ENCODE data around the gene PTH1R.

The PTH1R gene

GRCh38 chr3:46934072-46934471 lies 56.6 kb downstream of the PTH1R start:
- DNase-seq, result no peak

DNA sequence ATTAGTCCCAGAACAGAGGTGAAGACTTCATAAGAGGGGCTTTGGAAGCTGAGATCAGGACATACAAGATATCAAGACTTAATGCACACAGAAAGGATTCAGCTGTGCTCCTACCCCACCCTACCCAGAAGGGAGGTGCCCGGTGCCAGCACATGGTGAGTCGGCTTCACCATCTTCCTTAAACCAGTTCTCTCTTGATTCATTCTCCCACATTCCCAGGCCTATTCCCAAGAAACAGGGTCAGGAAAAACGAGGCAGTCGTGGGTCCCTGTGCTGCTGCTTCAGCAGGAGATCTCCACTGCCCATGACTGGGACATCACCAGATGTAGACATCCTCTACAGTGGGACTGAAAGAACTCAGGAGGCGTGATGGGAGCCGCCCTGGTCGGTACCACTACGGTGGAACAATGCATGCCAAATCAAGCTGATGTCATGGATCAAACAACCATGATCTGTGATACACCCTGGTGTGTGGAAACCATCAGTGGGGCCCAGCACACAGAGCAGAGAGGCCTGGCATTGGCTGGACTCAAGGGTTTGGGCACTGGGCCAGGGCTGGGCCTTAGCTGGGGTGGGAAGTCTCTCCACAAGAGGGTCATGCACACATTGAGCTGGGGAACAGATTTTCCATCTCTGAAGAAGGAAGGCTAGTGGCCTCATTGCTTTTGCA lies 57.1 kb downstream of the PTH1R start:
- no peak for DNase-seq

- DNase-seq, result no peak
Observed at GRCh38 chr3:46935168-46935858, 57.8 kb downstream of the PTH1R start.

DNA sequence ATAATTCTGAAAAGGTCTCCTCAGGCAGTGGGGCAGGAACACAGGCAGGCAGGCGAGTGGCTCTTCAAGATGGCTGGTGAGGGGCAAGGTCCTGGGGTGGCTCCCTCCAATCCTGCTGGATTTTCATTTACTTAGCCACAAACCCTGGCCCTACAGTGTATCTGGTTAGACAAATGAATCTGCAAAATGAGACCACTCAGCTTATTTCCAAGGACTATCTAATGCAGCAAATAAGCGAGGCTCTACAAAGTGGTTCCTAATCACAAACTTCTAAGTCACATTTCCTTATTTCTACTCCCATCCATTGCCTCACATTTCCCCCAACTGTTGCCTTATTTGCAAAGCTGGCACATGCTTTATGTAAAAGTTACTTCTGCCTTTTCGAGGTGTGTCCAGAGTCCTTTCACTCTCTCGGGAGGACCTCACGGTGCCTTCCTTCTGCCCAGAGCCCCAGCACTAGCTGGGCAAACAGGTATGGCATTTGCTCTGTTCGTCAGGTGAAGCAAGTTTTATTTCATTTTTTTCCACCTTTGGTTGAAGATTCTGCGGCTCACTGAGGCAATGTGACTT lies 58.6 kb downstream of the PTH1R start:
- no peak for DNase-seq

DNA sequence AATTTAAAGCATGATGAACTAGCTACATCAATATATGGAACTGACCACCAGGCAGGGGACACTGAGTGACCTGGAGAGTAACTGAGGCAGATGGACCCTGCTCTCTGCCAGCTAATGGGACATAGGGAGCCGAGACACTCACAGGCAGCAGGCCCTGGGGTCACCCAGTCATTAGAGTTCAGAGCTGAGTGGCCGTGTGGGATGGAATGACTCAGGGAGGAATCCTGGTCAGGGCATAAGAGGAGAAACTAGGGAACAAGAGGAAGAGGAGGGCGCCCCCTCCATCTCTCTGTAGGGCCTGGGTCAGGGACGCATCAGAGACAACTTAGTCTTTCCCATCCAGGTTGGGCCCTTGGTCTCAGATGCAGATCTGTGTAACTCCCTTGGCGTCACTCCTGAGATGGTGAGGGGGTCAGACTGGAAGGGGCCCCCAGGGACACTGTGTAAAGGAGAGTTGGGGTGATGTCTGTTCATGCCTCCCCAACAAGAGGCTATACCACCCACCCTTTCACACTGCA lies 59.3 kb downstream of the PTH1R start:
- DNase-seq, result no peak

- DNase-seq, result no peak
Observed at GRCh38 chr3:46938118-46938517, 60.6 kb downstream of the PTH1R start.

- DNase-seq, result no peak
Observed at GRCh38 chr3:46939578-46940445, 62.3 kb downstream of the PTH1R start.

DNA sequence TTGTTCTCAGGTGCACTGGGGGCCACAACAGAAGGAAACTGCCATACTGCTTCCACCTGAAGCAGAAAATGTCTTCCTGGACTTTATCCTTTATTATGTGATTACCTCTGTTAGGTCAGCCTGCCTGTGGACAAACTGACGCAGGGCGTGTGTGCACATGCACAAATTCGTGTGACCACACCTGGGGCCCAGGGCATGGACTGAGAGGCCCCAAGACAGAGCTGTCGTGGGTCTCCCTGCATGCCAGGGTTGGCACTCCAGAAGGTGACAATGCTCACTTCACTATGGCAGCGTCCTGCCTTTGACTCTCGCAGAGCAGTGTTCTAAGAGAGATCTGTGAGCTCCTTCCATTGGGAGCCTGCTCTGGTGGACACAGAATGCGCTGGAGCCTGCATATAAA lies 64.6 kb downstream of the PTH1R start:
- no peak for DNase-seq

DNA sequence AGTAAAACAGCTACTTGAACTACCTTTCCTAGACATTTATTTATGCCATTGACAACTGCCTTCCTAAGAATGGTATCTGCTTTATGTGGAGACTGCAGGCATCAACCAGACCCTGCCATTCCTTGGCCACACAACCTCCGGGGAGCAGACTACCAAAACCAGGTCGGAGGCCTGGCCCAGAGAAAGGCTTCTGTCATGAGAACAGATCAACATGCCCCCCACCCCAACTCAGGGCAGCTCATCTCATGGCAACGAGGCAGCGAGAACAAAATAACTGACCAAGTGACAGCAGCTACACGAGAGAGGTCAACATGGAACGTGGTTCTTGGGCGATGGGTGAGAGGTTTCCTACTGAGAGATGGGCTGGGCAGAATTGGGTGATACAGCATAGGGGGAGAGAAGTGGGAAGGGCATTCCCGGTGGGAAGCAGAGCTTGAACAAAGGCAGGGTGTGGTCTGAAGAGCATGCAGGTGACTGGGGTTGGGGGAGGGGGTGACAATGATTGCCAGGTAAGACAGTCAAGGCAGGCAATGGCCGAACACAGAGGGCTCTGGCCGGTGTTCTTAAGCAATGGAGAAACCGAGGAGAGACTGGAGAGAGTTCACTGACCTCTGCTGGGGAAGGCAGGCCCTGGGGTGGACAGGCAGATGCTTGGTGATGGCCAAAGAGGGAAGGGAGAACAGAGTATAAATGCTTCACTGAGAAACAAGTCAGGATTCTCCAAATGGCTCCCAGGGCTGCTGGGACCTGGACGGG lies 65.1 kb downstream of the PTH1R start:
- DNase-seq, result no peak

DNA sequence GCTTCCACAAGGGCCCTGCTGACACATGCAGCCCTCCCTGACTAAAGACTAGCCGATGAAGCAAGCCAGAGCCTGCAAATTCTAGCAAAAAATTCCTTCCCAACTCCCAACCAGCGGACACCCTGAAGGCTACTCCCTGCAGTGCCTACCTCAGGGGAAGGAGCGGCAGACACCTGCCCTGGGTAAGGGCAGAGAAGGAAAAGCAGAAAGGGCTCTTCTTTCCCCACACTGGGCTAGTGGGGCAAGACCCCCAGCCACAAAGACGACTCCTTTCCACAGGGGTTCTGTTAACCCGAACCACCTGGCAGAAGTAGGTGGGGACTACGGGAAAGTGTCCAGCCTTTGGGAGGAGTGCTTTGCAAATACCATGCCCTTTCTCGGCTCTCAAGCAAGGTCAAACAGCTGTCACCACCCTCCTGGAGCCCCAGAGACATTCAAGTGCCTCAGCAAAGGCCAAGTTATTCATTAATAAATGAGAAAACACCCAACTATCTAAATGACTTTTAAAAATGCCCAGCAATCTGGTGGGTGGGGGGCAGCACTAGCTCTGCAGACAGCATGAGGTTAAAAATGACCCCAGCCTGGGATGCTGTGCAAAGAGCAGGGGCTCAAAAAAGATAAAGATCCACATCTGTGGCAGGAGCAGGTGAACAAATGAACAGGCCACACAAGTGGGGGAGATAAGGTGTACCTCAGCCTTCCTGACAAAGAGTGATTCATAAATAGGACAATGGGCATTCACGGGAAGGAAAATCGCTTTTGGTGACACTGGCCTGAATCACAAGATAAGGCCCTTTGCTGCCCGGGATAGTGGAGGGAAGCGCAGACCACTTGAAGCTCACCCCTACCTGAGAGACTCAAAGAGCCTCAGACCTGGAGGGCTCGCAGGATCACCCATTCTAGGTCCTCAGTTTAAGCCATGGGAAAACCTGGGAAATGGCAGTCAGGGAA lies 66.0 kb downstream of the PTH1R start:
- DNase-seq, result no peak

DNA sequence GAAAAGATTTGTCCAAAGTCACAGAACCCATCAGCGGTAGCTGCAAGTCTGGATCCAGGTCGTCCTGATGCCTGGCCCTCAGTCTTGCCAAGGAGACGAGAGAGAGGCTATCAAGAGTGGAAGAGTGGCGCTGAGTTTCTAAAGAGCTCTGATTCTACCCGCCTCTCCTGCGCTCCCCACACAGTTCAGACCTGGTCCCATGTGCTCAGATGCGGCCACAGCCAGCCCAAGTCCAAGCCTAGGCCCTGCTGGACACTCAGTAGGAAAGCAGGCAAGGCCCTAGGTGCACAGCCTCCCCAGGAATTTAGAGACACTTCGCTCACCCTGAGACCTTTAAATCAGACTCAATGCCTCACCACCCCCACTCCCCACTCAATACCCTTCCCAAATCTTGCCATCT lies 66.7 kb downstream of the PTH1R start:
- DNase-seq, result no peak

GRCh38 chr3:46946416-46946815 lies 68.9 kb downstream of the PTH1R start:
- DNase-seq, result no peak

DNA sequence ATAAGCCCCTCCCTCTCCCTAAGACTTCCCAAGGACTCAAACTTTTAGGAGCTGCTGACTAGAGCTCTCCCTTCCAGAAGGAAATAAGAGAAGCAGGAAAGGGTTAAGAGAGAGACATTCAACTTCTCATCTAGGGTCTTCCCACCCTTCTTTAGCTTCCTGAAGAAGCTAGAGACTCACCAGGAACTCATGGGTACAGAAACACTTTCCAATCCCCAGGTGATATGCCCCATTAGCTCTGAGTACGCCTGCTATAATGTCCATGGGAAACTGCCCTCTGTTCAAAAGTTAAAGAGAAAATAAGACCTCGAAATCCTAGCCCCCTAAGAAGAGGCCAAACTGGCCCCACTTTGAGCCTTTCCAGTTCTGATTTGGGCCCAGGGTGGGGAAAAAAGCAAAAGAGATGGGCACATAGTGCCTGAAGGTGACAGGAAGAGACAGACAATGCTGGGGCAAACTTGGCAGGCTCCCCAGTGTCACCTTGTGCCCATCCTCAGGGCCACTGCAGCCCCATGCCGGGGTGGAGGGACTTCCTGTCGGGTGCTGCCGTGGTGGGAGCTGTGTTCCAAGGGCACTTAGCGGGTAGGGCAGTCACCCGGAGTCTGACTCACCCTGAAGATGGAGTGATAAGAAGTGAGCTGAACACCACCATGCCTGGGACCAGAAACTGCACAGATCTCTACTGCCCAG lies 69.5 kb downstream of the PTH1R start:
- peak; percentile 61 for DNase-seq

- no peak for DNase-seq
Observed at GRCh38 chr3:46947546-46947901, 70.0 kb downstream of the PTH1R start.

DNA sequence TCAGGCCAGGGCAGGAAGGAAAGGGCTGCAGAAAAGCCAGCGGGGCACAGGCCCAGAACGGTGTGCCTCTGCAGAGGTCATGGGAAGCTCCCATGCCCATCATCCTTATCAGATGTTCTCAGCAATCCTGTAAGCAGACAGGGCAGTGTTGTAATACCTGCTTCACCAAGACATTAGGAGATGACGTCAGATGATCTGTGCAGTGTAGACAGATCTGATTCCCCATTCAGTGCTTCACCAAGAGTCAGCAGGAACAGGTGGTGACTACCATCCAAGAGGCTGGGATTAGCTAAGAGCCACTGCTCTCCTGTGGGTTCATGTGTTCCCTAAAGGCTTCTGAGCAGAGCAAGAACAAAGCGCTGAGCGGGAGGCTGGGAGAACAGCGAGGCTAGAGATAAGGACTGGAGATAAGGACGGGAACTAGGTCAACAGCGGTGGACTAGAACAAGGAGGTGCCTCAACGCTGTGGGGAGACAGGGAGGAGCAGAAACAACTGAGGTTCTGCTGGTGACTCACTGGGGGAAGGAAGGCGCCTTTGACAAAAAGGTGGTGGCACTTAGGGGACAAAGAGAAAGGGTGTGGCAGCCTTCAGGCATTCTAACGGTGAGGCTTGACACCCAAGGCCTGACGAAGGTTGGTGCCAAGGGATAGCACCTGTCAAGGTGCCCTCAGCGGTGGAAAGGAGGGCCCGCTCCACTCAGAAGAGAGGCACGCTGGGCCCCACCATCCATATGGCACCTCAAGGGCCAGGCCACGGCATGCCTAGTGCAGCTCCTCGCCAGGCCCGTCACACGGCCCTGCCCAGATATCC lies 70.7 kb downstream of the PTH1R start:
- DNase-seq, result peak; percentile 69

- DNase-seq, result peak; percentile 13
Observed at GRCh38 chr3:46948830-46949671, 71.5 kb downstream of the PTH1R start.

- DNase-seq, result no peak
Observed at GRCh38 chr3:46950177-46950576, 72.7 kb downstream of the PTH1R start.

DNA sequence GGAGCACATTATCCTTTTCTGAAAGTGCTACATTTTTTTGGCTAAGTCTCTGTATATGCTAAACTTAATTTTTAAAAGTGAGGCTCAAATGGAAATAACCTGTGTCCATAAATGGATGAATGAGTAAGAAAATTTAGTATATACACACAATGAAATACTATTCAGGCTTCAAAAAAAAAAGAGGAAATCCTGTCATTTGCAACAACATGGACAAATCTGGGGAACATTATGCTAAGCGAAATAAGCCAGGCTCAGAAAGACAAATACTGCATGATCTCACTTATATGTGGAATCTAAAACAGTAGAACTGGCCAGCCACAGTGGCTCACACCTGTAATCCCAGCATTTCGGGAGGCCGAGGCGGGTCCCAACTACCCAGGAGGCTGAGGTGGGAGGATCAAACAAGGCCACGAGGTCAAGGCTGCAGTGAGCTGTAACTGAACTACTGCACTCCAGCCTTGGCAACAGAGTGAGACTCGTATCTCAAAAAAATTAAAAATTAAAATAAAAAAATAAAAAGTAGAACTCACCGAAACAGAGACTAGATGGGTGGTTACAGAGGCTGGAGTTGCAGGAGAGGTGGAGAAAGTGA lies 73.2 kb downstream of the PTH1R start:
- DNase-seq, result no peak
